Measurements from ENCODE around the gene TUBB4B.

TUBB4B gene

DNA sequence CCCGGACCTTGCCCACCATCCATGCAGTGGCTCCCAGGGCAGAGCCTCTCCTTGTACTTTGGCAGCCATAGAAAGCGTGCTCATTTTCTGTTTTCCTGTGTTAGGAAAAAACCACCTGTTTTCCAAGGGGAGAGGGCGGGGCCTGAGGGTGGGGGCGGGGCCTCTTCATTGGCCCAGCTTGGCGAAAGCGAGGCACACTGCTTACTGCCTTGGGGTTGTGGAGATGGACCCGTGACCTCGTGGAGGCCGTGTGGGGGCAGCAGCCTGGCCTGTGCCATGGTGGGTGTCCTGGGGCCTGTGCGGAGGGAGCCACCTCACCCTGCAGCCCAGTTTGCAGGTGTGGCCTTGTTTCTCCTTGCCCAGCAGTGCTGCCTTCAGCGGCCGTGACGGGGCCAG, 32.0 kb downstream of the TUBB4B start:
- no peak for DNase-seq

GRCh38 chr9:137273611-137274320, 32.7 kb downstream of the TUBB4B start:
- DNase-seq = no peak

- DNase-seq = no peak
Observed at GRCh38 chr9:137275203-137275587, 34.1 kb downstream of the TUBB4B start.

DNA sequence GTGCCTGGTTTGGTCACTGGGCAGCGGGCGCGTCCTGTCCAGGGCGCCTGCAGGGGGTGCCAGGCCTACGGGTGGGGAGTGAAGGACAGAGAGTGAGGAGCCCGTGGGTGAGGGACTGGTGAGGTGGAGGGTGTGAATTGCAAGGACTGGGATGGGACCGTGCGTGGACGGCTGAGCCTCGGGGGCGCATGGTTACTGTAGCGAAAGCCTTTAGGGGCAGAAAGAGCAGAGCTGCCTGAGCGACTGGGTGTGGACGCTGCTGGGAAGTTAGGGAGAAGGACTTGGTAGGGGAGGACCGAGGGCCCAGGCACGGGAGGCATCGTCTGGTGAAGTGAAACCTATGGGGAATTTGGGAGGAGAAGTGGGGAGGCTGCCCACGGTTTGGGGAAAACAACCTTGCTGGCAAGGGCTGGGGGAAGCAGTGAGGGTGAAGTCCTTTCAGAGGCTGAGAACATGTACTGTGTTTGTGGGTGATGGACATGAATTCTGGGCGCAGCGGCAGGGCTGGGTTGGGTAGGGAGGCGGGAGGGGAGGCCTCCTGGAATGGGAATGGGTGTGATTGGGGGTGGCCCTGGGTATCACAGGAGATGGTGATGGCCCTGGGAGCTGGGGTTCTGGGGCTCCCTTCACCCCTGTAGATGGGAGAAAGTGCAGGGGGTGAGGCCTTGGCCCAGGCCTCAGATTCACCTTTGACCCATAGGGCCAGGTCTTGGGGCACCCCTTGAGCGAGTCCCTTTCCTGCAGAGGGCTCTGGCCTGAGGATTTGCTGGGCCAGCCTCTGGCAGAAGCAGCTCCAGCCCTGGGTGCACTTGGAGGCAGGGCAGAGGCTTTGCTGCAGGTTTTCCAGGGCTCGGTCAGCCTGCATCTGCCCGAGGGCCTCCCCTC, 34.7 kb downstream of the TUBB4B start:
- no peak for DNase-seq

- no peak for DNase-seq
Observed at GRCh38 chr9:137276473-137277328, 35.6 kb downstream of the TUBB4B start.

DNA sequence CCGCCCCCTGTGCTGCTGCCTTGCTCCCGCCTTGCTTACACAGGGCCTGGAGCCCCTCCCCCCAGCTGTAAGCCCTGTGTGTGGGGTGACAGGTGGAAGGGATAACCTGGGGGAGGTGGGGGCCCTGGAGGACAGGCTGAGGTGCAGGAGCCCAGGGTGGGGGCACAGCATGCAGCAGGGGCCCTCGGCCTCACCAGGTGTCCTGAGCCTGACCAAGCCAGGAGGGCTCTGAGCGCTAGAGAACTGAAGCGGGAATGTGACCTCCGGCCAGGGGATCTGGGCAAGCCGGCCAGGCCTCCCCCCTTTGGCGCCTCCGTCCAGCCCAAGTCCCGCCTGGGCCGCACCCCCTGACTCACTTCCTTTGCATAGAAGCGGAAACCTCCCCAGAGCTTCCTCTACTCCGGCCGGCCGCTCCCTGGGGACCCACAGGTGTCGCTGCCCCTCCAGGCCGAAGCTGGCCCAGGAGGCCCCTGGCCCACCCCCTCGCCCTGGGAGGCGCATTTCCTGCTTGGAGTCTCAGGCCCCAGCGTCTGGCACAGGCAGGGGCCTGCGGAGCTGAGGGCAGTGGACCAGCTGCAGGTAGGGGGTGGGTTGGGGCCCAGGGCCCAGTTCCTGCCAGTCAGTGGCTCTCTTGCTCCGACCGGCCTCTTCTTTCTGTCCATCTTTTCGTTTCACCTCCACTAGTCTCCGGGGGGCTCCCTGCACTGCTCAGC, 36.4 kb downstream of the TUBB4B start, which contains the start of gene TOR4A:
TSS of gene TOR4A (plus strand) at position 398 of the 713 bp plus-strand sequence. CDS start 964 bp downstream, outside the sequence.
- no peak for DNase-seq

DNA sequence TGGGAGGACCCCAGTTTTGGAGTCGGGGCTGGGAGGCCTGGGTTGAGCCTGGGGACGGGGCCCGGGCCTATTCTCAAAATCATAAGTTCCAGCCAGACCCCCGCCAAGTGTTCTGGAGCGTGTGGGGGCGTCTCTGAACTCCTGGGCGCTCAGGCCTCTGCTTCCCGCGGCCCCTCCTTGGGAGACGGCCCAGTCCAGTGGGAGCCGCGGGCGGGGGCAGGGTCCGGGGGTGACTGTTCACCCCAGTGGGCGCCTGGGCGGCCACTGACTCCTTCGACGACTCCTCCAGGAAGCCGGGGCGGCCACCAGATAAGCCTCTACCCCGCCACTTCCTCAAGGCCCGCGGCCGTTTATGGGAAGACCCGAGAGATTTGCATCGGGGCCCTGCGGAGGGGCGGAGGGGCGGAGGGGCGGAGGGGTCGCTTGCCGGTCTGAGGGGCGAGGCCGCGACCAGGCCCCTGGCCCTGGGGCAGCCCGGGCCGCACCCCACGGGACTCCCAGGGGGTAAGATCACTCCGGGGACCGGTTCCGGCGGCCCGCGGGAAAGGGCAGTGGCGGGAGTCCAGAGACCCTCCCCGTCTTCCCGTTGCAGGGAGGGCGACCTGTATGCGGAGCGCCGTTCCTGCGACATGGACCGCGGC, 37.1 kb downstream of the TUBB4B start:
- DNase-seq = no peak

GRCh38 chr9:137278721-137279711, 37.9 kb downstream of the TUBB4B start:
- no peak for DNase-seq

DNA sequence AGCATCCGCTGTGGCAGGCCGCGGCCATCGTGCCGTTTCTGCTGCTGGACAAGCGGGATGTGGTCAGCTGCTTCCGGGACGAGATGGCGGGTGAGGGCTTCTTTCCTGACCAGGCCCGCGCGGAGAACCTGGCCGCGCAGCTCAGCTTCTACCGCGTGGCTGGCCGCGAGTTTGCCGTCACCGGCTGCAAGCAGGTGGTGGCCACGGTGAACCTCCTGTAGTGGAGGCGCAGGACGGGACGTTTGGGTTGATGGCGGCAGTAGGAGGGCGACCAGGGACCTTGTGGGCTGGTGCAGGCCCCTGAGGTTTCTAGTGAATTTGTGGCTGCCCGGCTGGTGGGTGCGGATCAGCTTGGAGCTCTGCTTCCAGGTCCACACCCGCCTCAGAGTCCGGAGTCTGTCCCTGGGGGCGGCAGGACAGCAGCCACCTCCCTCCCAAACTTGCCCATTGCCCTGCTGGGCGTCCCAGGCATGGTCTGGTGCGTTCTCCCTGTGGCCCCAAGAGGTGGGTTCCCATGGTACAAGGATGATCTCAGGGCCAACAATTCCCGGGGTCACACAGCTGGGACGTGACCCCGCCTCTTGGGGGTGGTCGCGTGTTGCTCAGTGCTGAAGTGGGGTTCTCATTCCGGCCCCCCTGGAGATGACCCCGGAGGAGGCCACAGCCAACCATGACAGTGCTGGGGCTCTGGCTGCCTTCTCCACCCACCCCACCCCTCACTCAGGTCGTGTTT, 38.8 kb downstream of the TUBB4B start:
- no peak for DNase-seq

DNA sequence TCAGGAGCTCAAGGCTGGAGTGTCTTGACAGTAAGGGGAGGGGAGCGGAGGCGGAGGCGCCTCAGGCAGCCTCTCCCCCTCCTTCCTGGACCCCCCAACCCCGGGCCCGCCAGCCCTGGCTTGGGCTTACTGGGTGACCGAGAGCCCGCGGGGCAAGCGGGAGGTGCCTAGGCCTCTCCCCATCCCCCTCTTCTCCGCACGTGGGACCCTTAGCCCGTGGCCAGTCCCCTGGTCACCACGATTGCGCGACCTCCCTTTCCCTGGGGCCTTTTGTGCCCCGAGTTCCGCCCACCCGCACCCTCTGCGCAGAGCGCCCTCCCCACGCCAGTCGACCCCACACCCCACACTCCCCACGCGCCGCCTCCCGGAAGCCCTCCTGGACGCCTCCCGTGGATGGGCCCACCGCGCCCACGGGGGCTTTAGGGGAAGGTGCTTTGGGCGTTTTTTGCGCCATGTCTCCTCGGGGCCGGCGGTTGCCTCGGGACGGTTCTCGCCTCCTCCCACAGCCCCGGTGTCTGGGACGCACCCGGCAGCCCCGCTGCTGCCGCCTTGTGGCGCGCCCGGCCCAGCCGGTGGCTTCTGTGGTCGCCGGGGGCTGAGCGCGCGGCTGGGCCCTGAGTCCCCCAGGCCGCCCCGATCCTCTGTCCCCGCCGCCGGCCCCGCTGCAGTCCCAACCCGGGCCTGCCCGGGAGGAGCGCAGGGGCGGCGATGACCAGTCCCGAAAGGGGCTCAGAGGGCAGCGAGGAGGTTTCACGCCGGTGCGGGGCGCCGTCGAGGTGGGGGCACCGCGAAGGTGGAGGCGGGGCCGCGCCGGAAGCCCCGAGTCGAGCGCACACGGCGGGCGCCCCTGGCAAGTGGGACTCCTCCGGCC, 39.6 kb downstream of the TUBB4B start:
- DNase-seq = peak in 1 of 2 experiments; percentile 60

GRCh38 chr9:137281345-137282116, 40.4 kb downstream of the TUBB4B start:
- DNase-seq = peak in 1 of 2 experiments; percentile 31

DNA sequence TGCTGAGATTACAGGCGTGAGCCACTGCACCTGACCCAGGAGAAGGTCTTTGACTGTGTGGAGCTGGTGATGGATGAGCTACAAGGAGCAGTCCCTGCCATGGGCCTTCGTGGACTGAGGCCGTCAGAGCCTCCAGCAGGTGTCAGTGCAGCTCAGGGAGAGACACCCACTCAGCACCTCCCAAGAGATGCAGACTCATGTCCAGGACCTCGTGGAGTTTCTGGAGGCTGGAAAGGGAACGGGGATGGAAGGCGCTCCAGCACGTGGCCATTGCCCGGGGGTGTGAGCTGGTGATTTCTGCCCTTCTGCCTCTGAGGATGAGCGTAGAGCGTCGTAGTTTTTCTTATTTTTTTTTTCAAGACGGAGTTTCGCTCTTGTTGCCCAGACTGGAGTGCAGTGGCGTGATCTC, 45.9 kb downstream of the TUBB4B start:
- peak; percentile 49 to 78 for DNase-seq

- DNase-seq = no peak
Observed at GRCh38 chr9:137293094-137293481, 52.0 kb downstream of the TUBB4B start.

Data from NCI-H526 (cell line).